ENCODE measurements around the gene FBXL7.

The FBXL7 gene

DNA sequence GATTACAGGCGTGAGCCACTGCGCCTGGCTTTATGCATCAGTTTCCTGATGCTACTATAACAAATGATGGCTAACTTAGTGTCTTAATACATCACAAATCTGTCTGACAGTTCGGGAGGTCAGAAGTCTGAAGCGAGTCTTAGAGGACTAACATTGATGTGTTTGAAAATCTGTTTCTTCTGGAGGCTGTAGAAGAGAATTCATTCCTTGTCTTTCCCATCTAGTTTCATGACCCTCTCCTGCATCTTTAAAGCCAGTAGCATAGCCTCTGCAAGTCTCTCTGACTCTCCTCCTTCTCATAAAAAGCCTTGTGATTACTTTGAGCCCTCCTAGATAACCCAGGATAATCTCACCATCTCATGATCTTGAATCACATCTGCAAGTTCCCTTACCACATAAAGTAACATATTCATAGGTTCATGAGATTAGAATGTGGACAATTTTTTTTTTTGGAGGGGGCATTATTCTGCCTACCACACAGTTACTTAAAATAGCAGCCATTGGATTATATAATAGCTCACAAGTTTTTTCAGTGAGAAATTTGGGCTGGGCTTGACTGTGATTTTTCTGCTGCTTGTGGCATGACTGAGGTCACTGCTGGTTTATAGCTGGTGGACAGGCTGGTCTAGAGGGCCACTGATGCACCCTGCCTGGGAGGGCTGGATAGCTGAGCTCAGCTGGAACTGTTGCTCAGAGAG is 134.8 kb downstream of the FBXL7 start:
- in situ Hi-C loops (cut with MboI; ENCODE audit: low sequenced_read_pairs): no loop called here

DNA sequence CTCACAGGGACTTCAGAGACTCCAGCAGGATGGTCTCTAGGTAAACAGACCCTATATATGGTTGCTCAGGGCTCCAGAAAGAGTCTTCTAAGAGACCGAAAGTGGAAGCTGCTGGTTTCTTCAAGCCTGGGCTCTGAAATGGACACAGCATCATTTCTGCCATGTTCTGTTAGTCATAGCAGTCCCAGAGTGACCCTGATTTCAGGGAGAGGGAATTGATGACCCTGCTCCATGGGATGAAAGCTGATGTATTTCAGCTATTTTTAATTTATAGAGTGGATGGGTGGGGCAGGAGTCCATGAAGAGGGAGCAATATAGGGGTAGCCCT is 135.3 kb downstream of the FBXL7 start:
- no peaks in the 10 kb centered on the region for H3K36me3 ChIP-seq (replicated peaks)
- no peaks in the 10 kb centered on the region for H3K9me3 ChIP-seq
- H3K27me3 ChIP-seq (ENCODE audit: low read depth): no peaks in the 10 kb centered on the region
- in situ Hi-C loops (cut with MboI; ENCODE audit: low sequenced_read_pairs): no loop called here
- no peak overlapping the region for H3K4me3 ChIP-seq
- no peak for DNase-seq (ENCODE audit: low spot score in 2 of 2)
- no peaks in the 10 kb centered on the region for H3K4me1 ChIP-seq

More for the DNA sequence above, 134.8 kb downstream of the FBXL7 start:
- no peaks in the 10 kb centered on the region for H3K36me3 ChIP-seq (replicated peaks)
- H3K9me3 ChIP-seq: no peaks in the 10 kb centered on the region
- no peak overlapping the region for H3K4me3 ChIP-seq
- DNase-seq (ENCODE audit: low spot score in 2 of 2): no peak
- no peaks in the 10 kb centered on the region for H3K4me1 ChIP-seq
- H3K27me3 ChIP-seq (ENCODE audit: low read depth): no peaks in the 10 kb centered on the region

DNA sequence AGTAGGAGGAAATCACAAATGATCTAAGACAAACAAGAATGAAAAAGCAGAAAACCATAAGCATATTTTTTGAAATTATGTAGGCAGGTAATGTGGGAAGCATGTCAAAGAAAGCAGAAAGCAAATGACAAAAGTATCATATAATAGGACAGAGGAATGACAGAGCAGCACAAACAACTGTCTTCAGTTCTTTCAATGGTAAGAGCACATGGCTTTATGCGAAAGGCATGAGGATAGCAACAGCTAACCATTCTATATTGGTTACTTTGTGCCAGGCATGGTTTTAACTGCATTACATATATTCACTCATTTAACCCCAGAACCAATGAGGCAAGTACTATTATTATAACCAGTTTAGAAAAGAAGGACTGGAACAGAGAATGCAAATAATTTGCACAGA is 137.4 kb downstream of the FBXL7 start:
- Histone ChIP-seq H3K4me1 (no peaks in the 10 kb centered on the region), H3K36me3 (replicated peaks) (no peaks in the 10 kb centered on the region), H3K4me3 (no peak overlapping the region), H3K9me3 (no peaks in the 10 kb centered on the region), H3K27me3 (ENCODE audit: low read depth) (no peaks in the 10 kb centered on the region)
- in situ Hi-C loops (cut with MboI; ENCODE audit: low sequenced_read_pairs): no loop called here
- no peak for DNase-seq (ENCODE audit: low spot score in 2 of 2)

GRCh38 chr5:15637886-15638285 is 137.9 kb downstream of the FBXL7 start:
- H3K27me3 ChIP-seq (ENCODE audit: low read depth): no peaks in the 10 kb centered on the region
- no peak for DNase-seq (ENCODE audit: low spot score in 2 of 2)
- H3K4me1 ChIP-seq: no peaks in the 10 kb centered on the region
- H3K9me3 ChIP-seq: no peaks in the 10 kb centered on the region
- in situ Hi-C loops (cut with MboI; ENCODE audit: low sequenced_read_pairs): no loop called here
- no peaks in the 10 kb centered on the region for H3K36me3 ChIP-seq (replicated peaks)
- H3K4me3 ChIP-seq: no peak overlapping the region

DNA sequence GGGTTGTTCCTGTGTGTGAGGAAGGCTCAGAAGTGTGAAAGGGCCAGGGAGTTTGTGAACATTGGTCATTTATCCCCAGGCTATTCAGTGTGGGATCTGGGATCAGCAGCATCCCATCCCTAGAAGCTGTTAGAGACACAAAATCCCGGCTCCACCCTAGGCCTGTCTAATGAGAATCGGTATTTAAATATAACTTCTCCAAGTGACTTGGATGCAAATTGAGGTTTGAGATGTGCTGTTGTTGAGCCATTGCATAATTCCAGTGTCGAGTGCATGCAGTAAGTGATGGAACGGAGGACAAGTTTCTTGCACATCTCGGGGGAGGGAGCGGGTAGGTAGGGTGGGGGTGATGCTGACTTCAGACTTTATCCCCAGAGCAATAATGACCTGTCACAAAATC is 138.3 kb downstream of the FBXL7 start:
- Histone ChIP-seq H3K9me3 (no peaks in the 10 kb centered on the region), H3K36me3 (replicated peaks) (no peaks in the 10 kb centered on the region), H3K4me1 (no peaks in the 10 kb centered on the region), H3K27me3 (ENCODE audit: low read depth) (no peaks in the 10 kb centered on the region), H3K4me3 (no peak overlapping the region)
- DNase-seq (ENCODE audit: low spot score in 2 of 2): no peak
- in situ Hi-C loops (cut with MboI; ENCODE audit: low sequenced_read_pairs): no loop called here

GRCh38 chr5:15639288-15639687 is 139.3 kb downstream of the FBXL7 start:
- DNase-seq (ENCODE audit: low spot score in 2 of 2): no peak
- Histone ChIP-seq H3K9me3 (no peaks in the 10 kb centered on the region), H3K4me1 (no peaks in the 10 kb centered on the region), H3K27me3 (ENCODE audit: low read depth) (no peaks in the 10 kb centered on the region), H3K36me3 (replicated peaks) (no peaks in the 10 kb centered on the region), H3K4me3 (no peak overlapping the region)
- in situ Hi-C loops (cut with MboI; ENCODE audit: low sequenced_read_pairs): no loop called here

- in situ Hi-C loops (cut with MboI; ENCODE audit: low sequenced_read_pairs): no loop called here
- no peaks in the 10 kb centered on the region for H3K36me3 ChIP-seq (replicated peaks)
- H3K9me3 ChIP-seq: no peaks in the 10 kb centered on the region
- no peaks in the 10 kb centered on the region for H3K27me3 ChIP-seq (ENCODE audit: low read depth)
- H3K4me3 ChIP-seq: no peak overlapping the region
- no peaks in the 10 kb centered on the region for H3K4me1 ChIP-seq
- no peak for DNase-seq (ENCODE audit: low spot score in 2 of 2)
These were observed 140.1 kb downstream of the FBXL7 start for GRCh38 chr5:15640116-15640515.

- no peaks in the 10 kb centered on the region for H3K27me3 ChIP-seq (ENCODE audit: low read depth)
- DNase-seq (ENCODE audit: low spot score in 2 of 2): no peak
- no peaks in the 10 kb centered on the region for H3K9me3 ChIP-seq
- H3K4me1 ChIP-seq: no peaks in the 10 kb centered on the region
- in situ Hi-C loops (cut with MboI; ENCODE audit: low sequenced_read_pairs): no loop called here
- H3K36me3 ChIP-seq (replicated peaks): no peaks in the 10 kb centered on the region
- H3K4me3 ChIP-seq: no peak overlapping the region
These were observed 143.8 kb downstream of the FBXL7 start for GRCh38 chr5:15643731-15644130.

DNA sequence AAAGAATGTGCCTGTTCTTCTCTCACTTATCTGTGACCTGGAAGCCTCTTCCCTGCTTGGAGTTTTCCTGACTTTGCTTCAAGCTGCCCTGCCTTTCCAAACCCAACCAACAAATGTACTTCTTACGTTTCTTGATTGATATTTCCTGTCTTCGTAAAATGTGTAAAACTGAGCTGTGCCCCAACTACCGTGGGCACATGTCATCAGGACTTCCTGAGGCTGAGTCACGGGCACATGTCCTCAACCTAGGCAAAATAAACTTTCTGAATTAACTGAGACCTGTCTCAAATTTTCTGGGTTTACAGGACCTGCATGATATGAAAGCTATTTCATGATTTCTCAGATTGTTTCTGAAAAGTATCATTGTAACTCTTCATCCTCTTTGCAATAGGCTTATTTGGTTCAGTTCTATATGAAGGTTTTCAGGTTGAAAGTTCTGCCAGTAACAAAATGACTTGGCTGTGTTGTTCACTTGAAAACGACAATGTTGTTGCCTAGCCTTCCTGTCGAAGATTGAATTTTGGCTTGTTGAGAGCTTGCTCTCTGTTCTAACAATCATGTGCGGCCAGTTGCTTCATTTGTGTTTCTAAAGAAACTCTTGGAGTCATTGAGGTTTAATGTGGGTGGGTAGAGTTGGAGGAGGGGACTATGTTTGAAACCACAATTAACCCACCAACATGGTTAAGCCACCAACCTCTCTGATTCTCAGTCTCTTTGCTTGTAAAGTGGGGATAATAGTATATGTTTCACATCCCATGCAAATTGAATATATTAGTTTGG is 145.6 kb downstream of the FBXL7 start:
- Histone ChIP-seq H3K4me1 (no peaks in the 10 kb centered on the region), H3K36me3 (replicated peaks) (no peaks in the 10 kb centered on the region), H3K9me3 (no peaks in the 10 kb centered on the region), H3K4me3 (no peak overlapping the region), H3K27me3 (ENCODE audit: low read depth) (no peaks in the 10 kb centered on the region)
- in situ Hi-C loops (cut with MboI; ENCODE audit: low sequenced_read_pairs): no loop called here
- no peak for DNase-seq (ENCODE audit: low spot score in 2 of 2)

GRCh38 chr5:15646371-15646770 is 146.4 kb downstream of the FBXL7 start:
- Histone ChIP-seq H3K4me1 (no peaks in the 10 kb centered on the region), H3K9me3 (no peaks in the 10 kb centered on the region), H3K4me3 (no peak overlapping the region), H3K27me3 (ENCODE audit: low read depth) (no peaks in the 10 kb centered on the region), H3K36me3 (replicated peaks) (no peaks in the 10 kb centered on the region)
- no peak for DNase-seq (ENCODE audit: low spot score in 2 of 2)
- in situ Hi-C loops (cut with MboI; ENCODE audit: low sequenced_read_pairs): no loop called here

GRCh38 chr5:15647251-15647650 is 147.3 kb downstream of the FBXL7 start:
- H3K27me3 ChIP-seq (ENCODE audit: low read depth): no peaks in the 10 kb centered on the region
- H3K9me3 ChIP-seq: no peaks in the 10 kb centered on the region
- no peaks in the 10 kb centered on the region for H3K4me1 ChIP-seq
- no peak overlapping the region for H3K4me3 ChIP-seq
- DNase-seq (ENCODE audit: low spot score in 2 of 2): no peak
- in situ Hi-C loops (cut with MboI; ENCODE audit: low sequenced_read_pairs): no loop called here
- H3K36me3 ChIP-seq (replicated peaks): no peaks in the 10 kb centered on the region

GRCh38 chr5:15650266-15650665 is 150.3 kb downstream of the FBXL7 start:
- in situ Hi-C loops (cut with MboI; ENCODE audit: low sequenced_read_pairs): no loop called here
- no peak for DNase-seq (ENCODE audit: low spot score in 2 of 2)

DNA sequence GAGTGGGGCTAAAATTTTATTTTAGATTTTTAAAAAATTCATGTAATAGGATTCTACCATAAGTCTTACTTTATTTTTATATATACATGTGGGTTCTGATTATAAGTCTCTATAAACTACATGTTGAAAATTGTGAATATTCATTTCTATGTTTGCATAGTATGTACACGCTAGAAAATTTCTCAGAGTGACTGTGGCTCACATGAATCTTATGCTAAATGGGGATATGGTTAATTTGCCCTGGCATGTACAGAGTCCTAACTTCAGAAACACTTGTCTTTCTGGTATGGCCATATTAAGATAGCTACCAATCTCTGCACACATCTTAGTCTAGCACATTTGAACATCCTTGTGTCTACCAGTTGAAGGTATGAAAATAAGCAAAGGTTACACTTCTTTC is 154.8 kb downstream of the FBXL7 start:
- DNase-seq (ENCODE audit: low spot score in 2 of 2): no peak
- Histone ChIP-seq H3K27me3 (ENCODE audit: low read depth) (no peaks in the 10 kb centered on the region), H3K9me3 (no peaks in the 10 kb centered on the region), H3K36me3 (replicated peaks) (no peaks in the 10 kb centered on the region), H3K4me1 (peaks cover 13% of the 10 kb centered on the region), H3K4me3 (no peak overlapping the region)
- in situ Hi-C loops (cut with MboI; ENCODE audit: low sequenced_read_pairs): no loop called here

More at GRCh38 chr5:15650266-15650665, 150.3 kb downstream of the FBXL7 start:
- Histone ChIP-seq H3K4me1 (peaks cover 13% of the 10 kb centered on the region), H3K4me3 (no peak overlapping the region), H3K9me3 (no peaks in the 10 kb centered on the region), H3K27me3 (ENCODE audit: low read depth) (no peaks in the 10 kb centered on the region), H3K36me3 (replicated peaks) (no peaks in the 10 kb centered on the region)

- in situ Hi-C loops (cut with MboI; ENCODE audit: low sequenced_read_pairs): no loop called here
- H3K36me3 ChIP-seq (replicated peaks): no peaks in the 10 kb centered on the region
- no peak for DNase-seq (ENCODE audit: low spot score in 2 of 2)
- H3K4me1 ChIP-seq: peaks cover 13% of the 10 kb centered on the region
- H3K9me3 ChIP-seq: no peaks in the 10 kb centered on the region
- H3K4me3 ChIP-seq: no peak overlapping the region
- no peaks in the 10 kb centered on the region for H3K27me3 ChIP-seq (ENCODE audit: low read depth)
These were observed 155.7 kb downstream of the FBXL7 start for GRCh38 chr5:15655683-15656082.
